GM04504 (cell line): ENCODE results near the gene PIK3R1.

Source experiments
- DNase-seq: peaks from one replicate; pipeline ENCODE4 v3.0.0-alpha.2; 2012; ENCODE audit warnings: low read depth

PIK3R1 gene

GRCh38 chr5:68331192-68332079, 115.9 kb downstream of the PIK3R1 start:
- DNase-seq, result no peak

DNA sequence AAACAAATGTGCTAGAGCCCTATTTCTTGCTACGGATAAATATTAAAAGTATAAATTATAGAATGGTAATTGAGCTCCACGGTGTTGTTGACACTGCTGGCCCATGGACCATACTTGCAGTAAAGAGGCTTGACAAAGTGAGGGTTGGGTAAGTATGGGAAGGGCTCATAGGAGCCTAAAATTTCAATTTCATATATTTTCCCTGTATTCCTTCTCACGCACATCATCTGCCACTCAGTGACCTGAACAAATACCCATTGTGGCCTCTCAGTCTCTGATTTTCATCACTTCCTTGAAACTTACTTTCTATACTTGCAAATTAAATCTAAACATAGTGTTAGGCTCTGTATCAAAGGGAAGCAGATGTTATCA, 116.5 kb downstream of the PIK3R1 start:
- DNase-seq, result no peak

GRCh38 chr5:68332556-68332955, 117.0 kb downstream of the PIK3R1 start:
- DNase-seq, result no peak

DNA sequence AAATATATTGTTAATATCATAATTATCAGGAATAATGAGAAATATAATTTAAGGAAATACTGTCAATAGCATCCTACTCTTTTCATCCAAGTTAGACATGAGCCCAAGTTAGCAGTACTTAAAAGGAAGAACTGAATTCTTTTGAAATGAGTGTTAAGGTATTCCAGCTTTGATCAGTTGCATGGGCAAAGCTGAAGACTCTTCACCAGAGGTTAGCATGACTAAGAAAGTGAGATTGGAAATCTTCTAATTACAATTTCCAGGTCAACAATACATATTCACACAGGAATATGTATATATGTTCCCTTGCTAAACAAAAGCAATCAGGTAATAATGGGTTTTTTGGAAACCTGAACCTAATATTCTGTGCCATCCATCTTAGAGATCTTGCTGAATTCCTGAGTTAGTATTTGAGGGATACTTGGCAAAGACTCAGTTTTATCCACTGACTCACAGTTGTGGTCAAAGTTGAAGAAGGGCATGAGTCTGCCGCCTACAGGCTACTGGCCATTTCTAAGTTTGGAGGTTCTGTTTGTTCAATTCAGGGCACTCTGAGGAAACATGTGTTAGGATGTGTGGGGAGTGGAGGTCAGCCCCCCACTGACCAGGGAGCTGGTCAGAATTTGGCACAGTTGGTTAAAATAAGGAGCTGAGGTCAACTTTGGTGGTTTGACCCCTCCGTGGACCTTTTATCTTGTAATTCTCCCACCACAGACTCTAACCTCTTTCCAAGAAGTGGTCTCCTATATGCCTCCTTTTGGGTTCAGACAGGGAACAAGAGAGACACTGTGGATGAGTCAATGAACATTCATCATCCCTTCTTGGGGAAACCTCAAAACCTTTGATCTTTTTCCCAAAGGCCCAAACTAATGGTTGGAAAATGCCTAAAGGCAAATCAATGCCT, 118.3 kb downstream of the PIK3R1 start:
- DNase-seq, result peak; percentile 68

DNA sequence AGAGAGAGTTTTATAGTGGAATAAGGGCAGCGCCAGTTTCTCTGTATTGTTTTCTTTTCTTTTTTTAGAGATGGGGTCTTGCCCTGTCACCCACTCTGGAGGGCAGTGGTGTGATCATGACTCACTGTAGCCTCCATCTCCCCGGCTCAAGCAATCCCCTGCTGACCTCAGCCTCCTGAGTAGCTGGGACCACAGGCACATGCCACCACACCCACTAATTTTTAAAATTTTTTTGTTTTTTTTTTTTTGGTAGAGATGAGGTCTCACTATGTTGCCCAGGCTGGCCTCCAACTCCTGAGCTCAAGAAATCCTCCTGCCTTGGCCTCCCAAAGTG, 119.0 kb downstream of the PIK3R1 start:
- no peak for DNase-seq

DNA sequence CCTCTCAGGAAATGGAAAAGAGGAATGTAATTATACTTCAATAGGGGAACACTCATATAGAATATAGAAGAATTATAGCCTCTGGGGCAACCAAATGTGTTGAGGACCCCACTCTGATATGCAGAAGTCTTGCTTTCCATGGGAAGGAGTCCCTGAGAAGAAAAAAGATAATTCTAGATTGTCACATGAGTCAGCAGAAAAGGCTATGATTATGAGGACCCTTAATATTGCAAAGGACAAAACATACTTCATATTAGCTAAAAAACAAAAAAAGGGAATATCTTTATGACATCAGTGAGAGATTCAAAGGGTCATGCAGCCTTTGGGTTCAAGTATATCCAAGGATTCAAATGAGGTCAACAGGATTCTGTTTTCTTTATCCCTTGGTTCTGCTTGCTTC, 119.5 kb downstream of the PIK3R1 start:
- DNase-seq, result no peak

- DNase-seq, result no peak
Observed at GRCh38 chr5:68336200-68336599, 120.6 kb downstream of the PIK3R1 start.

- DNase-seq, result no peak
Observed at GRCh38 chr5:68337235-68337634, 121.7 kb downstream of the PIK3R1 start.

GRCh38 chr5:68339921-68340321, 124.4 kb downstream of the PIK3R1 start:
- no peak for DNase-seq

DNA sequence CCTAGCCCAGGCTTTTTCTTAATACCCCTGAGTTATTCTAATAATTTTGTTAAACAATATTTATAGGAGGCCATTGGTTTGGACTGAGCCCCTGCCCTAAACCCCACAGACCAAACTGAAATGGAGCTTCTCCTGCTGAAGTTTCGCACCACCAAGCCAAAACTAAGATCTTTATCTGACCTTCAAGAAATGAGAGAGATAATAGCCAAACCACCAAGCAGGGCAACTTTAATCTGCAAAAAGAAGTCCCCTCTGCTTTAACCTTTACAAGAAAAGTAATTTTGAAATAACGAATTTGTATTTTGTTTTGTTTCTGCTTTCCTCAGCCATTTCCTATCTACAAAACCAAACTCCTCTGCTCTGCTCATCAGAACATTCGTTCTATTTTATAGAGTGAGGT, 125.5 kb downstream of the PIK3R1 start:
- DNase-seq, result no peak

GRCh38 chr5:68342693-68343092, 127.1 kb downstream of the PIK3R1 start:
- no peak for DNase-seq

- DNase-seq, result peak; percentile 69
Observed at GRCh38 chr5:68343421-68343826, 127.9 kb downstream of the PIK3R1 start.

DNA sequence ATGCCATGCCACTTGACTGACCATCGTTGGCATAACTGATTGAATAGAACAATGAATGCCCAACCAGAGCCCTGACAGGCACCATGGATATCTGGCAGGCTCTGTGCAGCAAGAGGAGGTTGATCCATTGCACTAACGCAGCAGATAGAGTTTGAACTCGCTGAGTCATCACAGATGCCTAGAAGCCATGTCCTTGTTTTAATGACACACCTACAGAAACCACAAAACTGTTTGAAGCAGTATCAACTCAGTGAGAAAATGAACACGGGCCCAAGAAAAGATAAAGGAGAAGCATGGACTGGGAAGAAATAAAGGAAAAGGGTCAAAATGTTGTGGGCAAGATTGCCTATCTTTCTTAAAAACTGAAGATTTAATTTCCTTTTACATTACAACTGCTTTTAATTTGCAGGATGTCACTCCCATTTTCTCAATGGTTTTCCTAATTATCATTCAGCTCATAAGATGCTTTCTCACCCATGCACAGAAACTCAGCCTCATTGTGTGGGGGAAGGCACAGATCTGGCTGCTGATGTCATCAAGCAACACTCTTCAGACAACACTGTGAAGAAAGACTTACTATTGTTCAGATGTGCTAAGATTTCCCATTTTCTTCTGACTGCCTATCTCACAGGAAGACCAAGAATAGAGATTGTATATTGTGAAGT, 129.0 kb downstream of the PIK3R1 start:
- DNase-seq, result no peak

GRCh38 chr5:68345171-68345570, 129.6 kb downstream of the PIK3R1 start:
- DNase-seq, result no peak

- no peak for DNase-seq
Observed at GRCh38 chr5:68345582-68345981, 130.0 kb downstream of the PIK3R1 start.

DNA sequence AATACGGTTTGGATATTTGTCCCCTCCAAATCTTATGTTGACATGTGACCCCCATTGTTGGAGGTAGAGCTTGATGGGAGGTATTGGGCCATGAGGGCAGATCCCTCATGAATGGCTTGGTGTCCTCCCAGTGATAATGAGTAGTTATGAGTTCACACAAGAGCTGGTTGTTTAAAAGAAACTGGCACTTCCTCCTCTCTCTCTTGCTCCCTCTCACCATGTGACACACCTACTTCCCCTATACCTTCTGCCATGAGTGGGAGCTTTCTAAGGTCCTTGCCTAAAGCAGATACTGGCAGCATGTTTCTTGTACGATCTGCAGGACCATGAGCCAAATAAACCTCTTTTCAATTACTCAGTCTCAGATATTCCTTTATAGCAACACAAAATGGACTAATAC, 132.0 kb downstream of the PIK3R1 start:
- DNase-seq, result no peak

- DNase-seq, result no peak
Observed at GRCh38 chr5:68348447-68349222, 133.1 kb downstream of the PIK3R1 start.

GRCh38 chr5:68350176-68350575, 134.6 kb downstream of the PIK3R1 start:
- no peak for DNase-seq
